Astrocyte (in vitro differentiated cells and primary cell): ENCODE measurements around the gene ZNF740.

Source experiments
- EZH2 ChIP-seq: IDR thresholded peaks from 2 replicates; pipeline ENCODE4 v1.6.1; 2012; ENCODE audit warnings: mild to moderate bottlenecking, low read length, inconsistent platforms; ENCODE audit not compliant: insufficient read depth
- TF ChIP-seq, protein P1 (sequence below): IDR thresholded peaks from 2 replicates; pipeline ENCODE4 v1.5.1; 2011; ENCODE audit warnings: low read depth, mild to moderate bottlenecking, inconsistent platforms, low read length, moderate library complexity; ENCODE audit not compliant: insufficient read depth

DNA sequence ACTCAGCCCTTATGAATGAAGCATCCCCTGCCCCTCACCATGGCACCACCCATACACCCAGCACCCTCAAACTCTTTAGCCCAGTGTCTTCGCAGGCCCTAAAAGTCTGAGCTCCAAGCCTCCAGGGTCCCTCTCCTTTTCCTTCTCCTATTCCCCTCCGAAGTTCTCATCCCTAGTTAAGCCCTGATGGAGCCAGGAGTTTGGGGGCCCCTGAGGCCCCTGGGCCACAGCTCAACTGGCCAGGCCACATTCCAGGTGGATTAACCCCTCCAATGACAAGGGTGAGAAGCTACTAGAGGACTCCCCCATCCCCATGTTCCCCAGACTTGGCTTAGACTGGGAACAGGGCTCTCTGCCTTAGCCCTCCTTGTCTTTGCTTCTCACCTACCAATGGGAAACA lies 48.9 kb downstream of the ZNF740 start:
- TF ChIP-seq, protein P1, sequence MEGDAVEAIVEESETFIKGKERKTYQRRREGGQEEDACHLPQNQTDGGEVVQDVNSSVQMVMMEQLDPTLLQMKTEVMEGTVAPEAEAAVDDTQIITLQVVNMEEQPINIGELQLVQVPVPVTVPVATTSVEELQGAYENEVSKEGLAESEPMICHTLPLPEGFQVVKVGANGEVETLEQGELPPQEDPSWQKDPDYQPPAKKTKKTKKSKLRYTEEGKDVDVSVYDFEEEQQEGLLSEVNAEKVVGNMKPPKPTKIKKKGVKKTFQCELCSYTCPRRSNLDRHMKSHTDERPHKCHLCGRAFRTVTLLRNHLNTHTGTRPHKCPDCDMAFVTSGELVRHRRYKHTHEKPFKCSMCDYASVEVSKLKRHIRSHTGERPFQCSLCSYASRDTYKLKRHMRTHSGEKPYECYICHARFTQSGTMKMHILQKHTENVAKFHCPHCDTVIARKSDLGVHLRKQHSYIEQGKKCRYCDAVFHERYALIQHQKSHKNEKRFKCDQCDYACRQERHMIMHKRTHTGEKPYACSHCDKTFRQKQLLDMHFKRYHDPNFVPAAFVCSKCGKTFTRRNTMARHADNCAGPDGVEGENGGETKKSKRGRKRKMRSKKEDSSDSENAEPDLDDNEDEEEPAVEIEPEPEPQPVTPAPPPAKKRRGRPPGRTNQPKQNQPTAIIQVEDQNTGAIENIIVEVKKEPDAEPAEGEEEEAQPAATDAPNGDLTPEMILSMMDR: no peak
- TF ChIP-seq EZH2: no peak
